RWPE1 (cell line): ENCODE results near the gene OR52E6.

Source experiments
- CTCF ChIA-PET: fragments of 350-600 bp; sonication (Branson Sonifier 250); formaldehyde crosslinking; extraction: SDS; loops from one replicate; lab custom pipeline; 2021; lab: Yijun Ruan, JAX
- POLR2A ChIA-PET: fragments of 400-600 bp; formaldehyde crosslinking; extraction: SDS; loops from one replicate; lab custom pipeline; 2020; ENCODE audit warnings: antibody characterized with exemption; ENCODE audit not compliant: low non-redundant PET; lab: Yijun Ruan, JAX
- DNase-seq: peaks from one replicate; pipeline ENCODE4 v3.0.0; 2012; ENCODE audit warnings: low spot score
- H3K27ac ChIP-seq: fragments of 450-650 bp; 2 replicates; pipeline ENCODE4 v1.5.1; 2017
- TF ChIP-seq, protein P1 (sequence below): fragments of 450-650 bp; conservative IDR thresholded peaks from 2 replicates; pipeline ENCODE4 v1.5.1; 2017; ENCODE audit warnings: low read depth, mild to moderate bottlenecking

The OR52E6 gene

DNA sequence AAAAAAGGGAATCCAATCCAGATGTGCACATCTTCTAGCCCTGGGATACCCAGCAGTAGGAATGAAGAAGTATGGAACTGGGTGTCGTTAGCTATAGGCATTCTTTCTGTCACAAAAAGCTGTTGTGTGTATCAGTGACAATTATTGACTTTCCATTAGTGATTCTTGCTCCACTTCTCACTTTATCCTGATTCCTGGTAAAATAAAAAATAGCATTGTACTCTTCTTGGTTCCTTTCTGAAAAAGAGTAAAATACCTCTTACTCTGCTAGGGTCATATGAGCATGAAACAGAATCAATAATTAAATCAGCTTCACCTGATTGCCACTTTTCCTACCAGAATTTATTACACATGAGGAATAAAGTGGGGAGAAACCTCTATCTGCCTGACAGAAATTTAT, at the start of gene OR52E6:
TSS of gene OR52E6 (minus strand) at position 101 of the 400 bp plus-strand sequence. CDS start at position 101, 0 bp downstream.
- ChIA-PET POLR2A (interaction anchor here (0.5 kb wide), 1 partner anchor 9 kb away, joined by 7 read pairs; no protein-coding TSS in a partner anchor), CTCF (no interaction called here)
- TF ChIP-seq, protein P1, sequence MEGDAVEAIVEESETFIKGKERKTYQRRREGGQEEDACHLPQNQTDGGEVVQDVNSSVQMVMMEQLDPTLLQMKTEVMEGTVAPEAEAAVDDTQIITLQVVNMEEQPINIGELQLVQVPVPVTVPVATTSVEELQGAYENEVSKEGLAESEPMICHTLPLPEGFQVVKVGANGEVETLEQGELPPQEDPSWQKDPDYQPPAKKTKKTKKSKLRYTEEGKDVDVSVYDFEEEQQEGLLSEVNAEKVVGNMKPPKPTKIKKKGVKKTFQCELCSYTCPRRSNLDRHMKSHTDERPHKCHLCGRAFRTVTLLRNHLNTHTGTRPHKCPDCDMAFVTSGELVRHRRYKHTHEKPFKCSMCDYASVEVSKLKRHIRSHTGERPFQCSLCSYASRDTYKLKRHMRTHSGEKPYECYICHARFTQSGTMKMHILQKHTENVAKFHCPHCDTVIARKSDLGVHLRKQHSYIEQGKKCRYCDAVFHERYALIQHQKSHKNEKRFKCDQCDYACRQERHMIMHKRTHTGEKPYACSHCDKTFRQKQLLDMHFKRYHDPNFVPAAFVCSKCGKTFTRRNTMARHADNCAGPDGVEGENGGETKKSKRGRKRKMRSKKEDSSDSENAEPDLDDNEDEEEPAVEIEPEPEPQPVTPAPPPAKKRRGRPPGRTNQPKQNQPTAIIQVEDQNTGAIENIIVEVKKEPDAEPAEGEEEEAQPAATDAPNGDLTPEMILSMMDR = no peak
- no peak for DNase-seq
- no peak within 1 kb of the TSS for H3K27ac ChIP-seq

DNA sequence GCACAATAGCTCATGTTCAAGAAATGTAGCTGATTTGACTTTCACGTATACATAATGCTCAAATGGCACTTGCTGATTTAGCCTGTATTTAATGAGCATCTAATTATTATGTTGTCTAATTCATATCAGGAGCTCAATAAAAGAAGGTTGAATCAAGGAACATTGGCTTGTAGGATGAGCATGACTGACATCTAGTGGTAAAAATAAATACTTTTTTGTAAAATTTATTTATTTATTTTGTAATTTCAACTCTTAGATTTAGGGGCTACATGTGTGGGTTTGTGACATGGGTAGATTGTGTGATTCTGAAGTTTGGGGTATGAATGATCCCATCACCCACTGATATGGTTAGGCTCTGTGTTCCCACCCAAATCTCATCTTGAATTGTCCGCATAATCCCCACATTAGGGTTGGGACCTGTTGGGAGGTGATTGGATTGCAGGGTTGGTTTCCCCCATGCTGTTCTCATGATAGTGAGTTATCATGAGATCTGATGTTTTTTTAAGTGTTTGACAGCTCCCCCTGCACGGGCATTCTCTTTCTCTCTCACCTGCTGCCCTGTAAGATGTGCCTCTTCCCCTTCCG, 49.6 kb upstream of the OR52E6 start:
- TF ChIP-seq, protein P1 = peak; percentile 35
- no peak for DNase-seq

DNA sequence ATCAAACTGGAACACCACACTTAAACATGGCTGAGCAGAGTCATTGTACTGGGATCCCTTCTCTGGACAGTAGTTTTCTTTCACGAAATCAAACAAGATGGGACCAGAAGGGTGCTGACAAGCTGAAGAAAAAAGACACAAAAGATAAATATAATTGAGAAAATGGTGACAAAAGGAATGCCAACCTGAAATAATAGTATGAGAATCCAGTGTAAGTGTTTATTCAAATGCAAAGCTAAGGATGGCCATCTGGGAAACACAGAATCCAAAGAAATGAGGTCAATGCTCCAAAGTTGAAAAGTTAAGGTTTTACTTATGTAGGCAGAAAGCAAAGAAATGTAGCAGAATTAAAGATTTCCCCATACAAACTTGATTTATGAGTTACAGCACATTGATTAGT, 46.0 kb upstream of the OR52E6 start:
- POLR2A ChIA-PET = no interaction called here
- H3K27ac ChIP-seq = no peak overlapping the region
- CTCF ChIA-PET = interaction anchor here (0.7 kb wide), 2 partner anchors 411 to 1301 kb away, joined by 3 read pairs; no protein-coding TSS in a partner anchor
- no peak for DNase-seq
- TF ChIP-seq, protein P1 = no peak

More for the DNA sequence above, 49.6 kb upstream of the OR52E6 start:
- CTCF ChIA-PET = interaction anchor here (0.6 to 1.0 kb wide), 7 partner anchors 10 to 1327 kb away, joined by 3 to 4 read pairs (median 3); no protein-coding TSS in a partner anchor
- POLR2A ChIA-PET = no interaction called here
- H3K27ac ChIP-seq = no peak overlapping the region

DNA sequence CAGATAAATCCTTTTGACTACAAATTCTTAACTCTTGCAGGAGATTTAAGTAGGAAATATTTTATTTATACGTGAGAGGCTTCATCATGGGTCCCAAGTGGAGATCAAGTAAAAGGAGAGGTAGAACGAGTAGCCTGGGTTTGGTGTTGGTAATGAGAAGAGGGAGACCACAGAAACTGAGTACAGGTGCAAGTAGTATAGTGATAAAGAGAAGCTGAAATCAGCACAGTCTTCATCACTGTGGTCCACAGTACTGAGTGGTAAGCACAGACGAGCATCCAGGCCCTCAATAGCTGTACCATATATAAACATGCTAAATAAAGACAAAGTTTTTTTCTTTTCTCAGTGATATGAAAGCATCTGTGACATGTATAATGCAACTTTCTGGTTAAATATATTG, 45.5 kb upstream of the OR52E6 start:
- no peak for DNase-seq
- TF ChIP-seq, protein P1 = no peak
- ChIA-PET CTCF (interaction anchor here (0.7 kb wide), 1 partner anchor 410 kb away, joined by 3 read pairs; no protein-coding TSS in a partner anchor), POLR2A (no interaction called here)
- H3K27ac ChIP-seq = no peak overlapping the region

- CTCF ChIA-PET = no interaction called here
- POLR2A ChIA-PET = no interaction called here
- no peak overlapping the region for H3K27ac ChIP-seq
- TF ChIP-seq, protein P1 = no peak
- no peak for DNase-seq
Observed at GRCh38 chr11:5881756-5882155, 40.1 kb upstream of the OR52E6 start.

- no peak within 1 kb of the TSS for H3K27ac ChIP-seq
- ChIA-PET POLR2A (no interaction called here), CTCF (interaction anchor here (0.6 kb wide), 1 partner anchor 508 kb away, joined by 3 read pairs; no protein-coding TSS in a partner anchor)
- TF ChIP-seq, protein P1 = no peak
- DNase-seq = no peak
Observed at GRCh38 chr11:5880329-5880728, 38.6 kb upstream of the OR52E6 start, which contains the start of gene OR52E4. Gene OR52E4 (plus strand): TSS chr11:5880629. CDS start chr11:5884293, 3,664 bp downstream.
